Thyroid gland (tissue), 4 donors: ENCODE results near the gene MAGI1.

Experiments used
- CTCF ChIP-seq, 6 experiments: fragments of 200-600 bp in 3 of 6; fragments of 450-650 bp in 3 of 6; sonication (generic) in 3 of 6; IDR thresholded peaks; one replicate each; pipeline ENCODE4 v1.5.1; 2016 to 2019; ENCODE audit warnings: antibody characterized with exemption in 6 of 6, mild to moderate bottlenecking in 2 of 6, inconsistent platforms in 1 of 6, moderate library complexity in 1 of 6
- POLR2A ChIP-seq, 2 donors: fragments of 450-650 bp; IDR thresholded peaks; one replicate each; pipeline ENCODE4 v1.6.1; 2017; ENCODE audit warnings: antibody characterized with exemption in 2 of 2, mild to moderate bottlenecking in 2 of 2, moderate library complexity in 1 of 2

- TF ChIP-seq CTCF (IDR thresholded peaks at IDR 0.05) (no peak), POLR2A (IDR thresholded peaks at IDR 0.05) (no peak)
Observed at GRCh38 chr3:65497846-65498245, 540.9 kb downstream of the MAGI1 start.
